ENCODE measurements around the gene SNTB2. TPM values are rescaled to one million over a fixed set of nuclear protein-coding genes. Genes with fewer than 3 reads are reported as not detected.
"Not testable (repeated sequence)": the region's sequence is repeated elsewhere in the genome, so short reads cannot be mapped to it uniquely, and the experiment has no call there.

Gene SNTB2
- total RNA-seq, 1 donor from 2014 or later, result 36.1 TPM

GRCh38 chr16:69145658-69146057, 41.3 kb upstream of the SNTB2 start:
- H3K4me1 ChIP-seq, result no peaks in the 10 kb centered on the region
- no peak for ATAC-seq

GRCh38 chr16:69149621-69150020, 37.3 kb upstream of the SNTB2 start:
- not testable (repeated sequence) for ATAC-seq; H3K4me3 ChIP-seq; H3K27me3 ChIP-seq (ENCODE audit: low read depth); H3K27ac ChIP-seq; H3K9me3 ChIP-seq; H3K4me1 ChIP-seq; DNase-seq
- intact Hi-C loops (cut with DNase I), result loop anchor here (5.0 kb wide), 1 partner anchor 138 kb away; no protein-coding TSS in a partner anchor
- peaks cover 90% of the 10 kb centered on the region for H3K36me3 ChIP-seq

More at GRCh38 chr16:69145658-69146057, 41.3 kb upstream of the SNTB2 start:
- DNase-seq, result no peak
- no peak overlapping the region for H3K4me3 ChIP-seq
- no peak for TF ChIP-seq CTCF (IDR thresholded peaks at IDR 0.05)
- intact Hi-C loops (cut with DNase I), result no loop called here
- no peak overlapping the region for H3K27ac ChIP-seq
- H3K36me3 ChIP-seq, result peaks cover 90% of the 10 kb centered on the region
- no peaks in the 10 kb centered on the region for H3K9me3 ChIP-seq
- H3K27me3 ChIP-seq (ENCODE audit: low read depth), result no peaks in the 10 kb centered on the region

GRCh38 chr16:69150146-69150865, 36.7 kb upstream of the SNTB2 start:
- H3K27ac ChIP-seq, result no peak overlapping the region
- H3K9me3 ChIP-seq, result no peaks in the 10 kb centered on the region
- no peaks in the 10 kb centered on the region for H3K4me1 ChIP-seq
- DNase-seq (no peak), ATAC-seq (peak; percentile 89 to 91)
- intact Hi-C loops (cut with DNase I), result loop anchor here (5.0 kb wide), 1 partner anchor 137 kb away; no protein-coding TSS in a partner anchor
- H3K4me3 ChIP-seq, result no peak overlapping the region
- H3K36me3 ChIP-seq, result peaks cover 90% of the 10 kb centered on the region
- no peaks in the 10 kb centered on the region for H3K27me3 ChIP-seq (ENCODE audit: low read depth)
- peak; percentile 79 for TF ChIP-seq CTCF (IDR thresholded peaks at IDR 0.05)

GRCh38 chr16:69157196-69157595, 29.8 kb upstream of the SNTB2 start:
- H3K36me3 ChIP-seq, result peaks cover 89% of the 10 kb centered on the region
- no peaks in the 10 kb centered on the region for H3K9me3 ChIP-seq
- intact Hi-C loops (cut with DNase I), result no loop called here
- H3K4me3 ChIP-seq, result no peak overlapping the region
- no peak overlapping the region for H3K27ac ChIP-seq
- no peaks in the 10 kb centered on the region for H3K27me3 ChIP-seq (ENCODE audit: low read depth)
- no peaks in the 10 kb centered on the region for H3K4me1 ChIP-seq
- TF ChIP-seq CTCF (IDR thresholded peaks at IDR 0.05), result no peak
- ATAC-seq, result no peak
- no peak for DNase-seq

GRCh38 chr16:69160192-69160591, 26.8 kb upstream of the SNTB2 start:
- no peak for TF ChIP-seq CTCF (IDR thresholded peaks at IDR 0.05)
- Histone ChIP-seq H3K27me3 (ENCODE audit: low read depth) (no peaks in the 10 kb centered on the region), H3K4me1 (no peaks in the 10 kb centered on the region), H3K9me3 (no peaks in the 10 kb centered on the region), H3K4me3 (no peak overlapping the region), H3K27ac (no peak overlapping the region), H3K36me3 (peaks cover 82% of the 10 kb centered on the region)
- no peak for ATAC-seq
- intact Hi-C loops (cut with DNase I), result no loop called here
- DNase-seq, result no peak

GRCh38 chr16:69165584-69165983, 21.4 kb upstream of the SNTB2 start:
- Histone ChIP-seq H3K27ac (no peak overlapping the region), H3K27me3 (ENCODE audit: low read depth) (no peaks in the 10 kb centered on the region), H3K9me3 (no peaks in the 10 kb centered on the region), H3K4me3 (no peak overlapping the region), H3K4me1 (peaks cover 10% of the 10 kb centered on the region), H3K36me3 (peaks cover 77% of the 10 kb centered on the region)
- no peak for TF ChIP-seq CTCF (IDR thresholded peaks at IDR 0.05)
- ATAC-seq (no peak), DNase-seq (no peak)
- intact Hi-C loops (cut with DNase I), result no loop called here

All from lower lobe of right lung (tissue), 2 donors.